Motor neuron (in vitro differentiated cells): ENCODE measurements around the gene ATP6V1G3. TPM values are rescaled to one million over a fixed set of nuclear protein-coding genes. Genes with fewer than 3 reads are reported as not detected.
"Not testable (repeated sequence)": the region's sequence is repeated elsewhere in the genome, so short reads cannot be mapped to it uniquely, and the experiment has no call there.

Experiments
- ATAC-seq, 8 experiments: fragments of 200-7000 bp; cut with Tn5 transposase; replicated peaks in 6 of 8; 2 replicates each; pipeline ENCODE4 v1.8.0; 2021; ENCODE audit warnings: mild to moderate bottlenecking in 8 of 8, moderate library complexity in 8 of 8
- H3K27ac ChIP-seq, 2 donors: fragments of 250-450 bp; sonication (Bioruptor Pico); 2 replicates each; pipeline ENCODE4 v1.9.0; 2021; ENCODE audit warnings: antibody characterized with exemption in 2 of 2, mild to moderate bottlenecking in 2 of 2, moderate library complexity in 1 of 2
- H3K4me1 ChIP-seq, 2 donors: fragments of 250-450 bp; sonication (Bioruptor Pico); replicated peaks in 1 of 2; 2 replicates each; pipeline ENCODE4 v1.6.1; 2021; ENCODE audit warnings: antibody characterized with exemption in 2 of 2, mild to moderate bottlenecking in 2 of 2, moderate library complexity in 1 of 2
- H3K4me3 ChIP-seq, 5 donors: fragments of 250-450 bp; sonication (Bioruptor Pico); 2 replicates each; pipeline ENCODE4 v1.9.0; 2021; ENCODE audit warnings: antibody characterized with exemption in 5 of 5, mild to moderate bottlenecking in 5 of 5, moderate library complexity in 4 of 5
- WGBS, 10 experiments: fragments of 450-650 bp; shearing (Covaris generic); methylation state at CpG; one replicate each; pipeline ENCODE4 v1.0.0; 2022; 5-methylcytosine and 5-hydroxymethylcytosine counted together
- in situ Hi-C, 9 experiments: fragments of 400-800 bp; cut with MboI; loops; one replicate each; pipeline ENCODE4 v1.15.0; 2021; ENCODE audit warnings: low sequenced_read_pairs in 9 of 9, low pct_unique_long_range_greater_than_20kb in 2 of 9; ENCODE audit not compliant: unreplicated experiment in 9 of 9
- total RNA-seq, 8 experiments: library from RNA; unstranded; fragments of 300-600 nt; gene quantifications; 2 replicates each; pipeline versions ENCODE4 v1.2.3 to v1.2.4, GENCODE V29; 2022

Gene ATP6V1G3
- total RNA-seq, 8 experiments from 2014 or later: not detected

- H3K4me3 ChIP-seq: no peak overlapping the region
- WGBS, 10 experiments: 73 to 100% (median 92%) methylated on average over 1 of the region's 1 CpG; no CpG with 5 or more reads in 3 of the 10 experiments
Measured at GRCh38 chr1:198534548-198535418, 5.7 kb downstream of the ATP6V1G3 start.

GRCh38 chr1:198531891-198532290 lies 8.6 kb downstream of the ATP6V1G3 start:
- no peak for ATAC-seq
- in situ Hi-C loops: no loop called here
- Histone ChIP-seq H3K4me3 (no peak overlapping the region), H3K4me1 (peaks cover 10 to 20% of the 10 kb centered on the region in 2 donors), H3K27ac (no peak overlapping the region)
- 72 to 100% (median 87%) methylated on average over 1 to 3 of the region's 3 CpGs for WGBS, 10 experiments

More at GRCh38 chr1:198534548-198535418, 5.7 kb downstream of the ATP6V1G3 start:
- peaks cover 10 to 14% of the 10 kb centered on the region in 2 donors for H3K4me1 ChIP-seq
- no peak overlapping the region for H3K27ac ChIP-seq
- in situ Hi-C loops: no loop called here
- ATAC-seq: peak in 2 of 8 experiments; percentile 32 to 83

- Histone ChIP-seq H3K4me1 (peaks cover 10 to 20% of the 10 kb centered on the region in 2 donors), H3K4me3 (no peak overlapping the region), H3K27ac (peak overlapping the region in 1 of 2 donors; percentile 57)
- ATAC-seq: peak in 5 of 8 experiments; percentile 42 to 77 (median 72)
- in situ Hi-C loops: no loop called here
- WGBS, 10 experiments: 0 to 78% (median 25%) methylated on average over 1 to 3 of the region's 3 CpGs; no CpG with 5 or more reads in 3 of the 10 experiments
Measured at GRCh38 chr1:198530953-198531352, 9.5 kb downstream of the ATP6V1G3 start.

- Histone ChIP-seq H3K4me3 (no peak overlapping the region), H3K4me1 (peaks cover 5 to 20% of the 10 kb centered on the region in 2 donors), H3K27ac (no peak overlapping the region)
- 0 to 66% (median 35%) methylated on average over 1 to 2 of the region's 2 CpGs; no CpG with 5 or more reads in 1 of the 10 experiments for WGBS, 10 experiments
- in situ Hi-C loops: no loop called here
- no peak for ATAC-seq
Measured at GRCh38 chr1:198529414-198529813, 11.1 kb downstream of the ATP6V1G3 start.

- Histone ChIP-seq H3K27ac (no peak overlapping the region), H3K4me3 (no peak overlapping the region), H3K4me1 (peaks cover 0 to 20% of the 10 kb centered on the region in 2 donors)
- 60 to 100% (median 100%) methylated on average over 1 of the region's 1 CpG; no CpG with 5 or more reads in 1 of the 10 experiments for WGBS, 10 experiments
- in situ Hi-C loops: no loop called here
- ATAC-seq: no peak
Measured at GRCh38 chr1:198528364-198528763, 12.1 kb downstream of the ATP6V1G3 start.

- WGBS, 10 experiments: 40 to 93% (median 79%) methylated on average over 1 to 2 of the region's 2 CpGs
- no peak for ATAC-seq
- Histone ChIP-seq H3K4me3 (no peak overlapping the region), H3K4me1 (peaks cover 0 to 6% of the 10 kb centered on the region in 2 donors), H3K27ac (no peak overlapping the region)
- in situ Hi-C loops: no loop called here
Measured at GRCh38 chr1:198524556-198524955, 15.9 kb downstream of the ATP6V1G3 start.

GRCh38 chr1:198524127-198524526 lies 16.4 kb downstream of the ATP6V1G3 start:
- H3K27ac ChIP-seq, in situ Hi-C loops, H3K4me3 ChIP-seq, H3K4me1 ChIP-seq, ATAC-seq: not testable (repeated sequence)
- WGBS, 10 experiments: 70 to 95% (median 88%) methylated on average over 2 to 10 of the region's 10 CpGs

- no peak for ATAC-seq
- no peak overlapping the region for H3K27ac ChIP-seq
- in situ Hi-C loops: no loop called here
- peaks cover 0 to 5% of the 10 kb centered on the region in 2 donors for H3K4me1 ChIP-seq
- no peak overlapping the region for H3K4me3 ChIP-seq
- WGBS, 10 experiments: 55 to 100% (median 81%) methylated on average over 1 to 2 of the region's 2 CpGs; no CpG with 5 or more reads in 1 of the 10 experiments
Measured at GRCh38 chr1:198523182-198523950, 17.1 kb downstream of the ATP6V1G3 start.

- 55 to 100% (median 77%) methylated on average over 1 to 5 of the region's 5 CpGs for WGBS, 10 experiments
- Histone ChIP-seq H3K4me3 (no peak overlapping the region), H3K27ac (no peak overlapping the region), H3K4me1 (no peaks in the 10 kb centered on the region)
- peak in 1 of 8 experiments; percentile 24 for ATAC-seq
- in situ Hi-C loops: no loop called here
Measured at GRCh38 chr1:198520524-198521254, 19.8 kb downstream of the ATP6V1G3 start.

- H3K4me1 ChIP-seq: no peaks in the 10 kb centered on the region
- H3K27ac ChIP-seq: no peak overlapping the region
- H3K4me3 ChIP-seq: no peak overlapping the region
- in situ Hi-C loops: no loop called here
- 45 to 95% (median 76%) methylated on average over 2 to 10 of the region's 10 CpGs for WGBS, 10 experiments
- ATAC-seq: peak in 3 of 8 experiments; percentile 80 to 96 (median 87)
Measured at GRCh38 chr1:198519639-198520501, 20.6 kb downstream of the ATP6V1G3 start.

- in situ Hi-C loops: no loop called here
- Histone ChIP-seq H3K4me1 (no peaks in the 10 kb centered on the region), H3K4me3 (no peak overlapping the region), H3K27ac (no peak overlapping the region)
- ATAC-seq: no peak
Measured at GRCh38 chr1:198517623-198518199, 22.8 kb downstream of the ATP6V1G3 start.

GRCh38 chr1:198500096-198500495 lies 40.4 kb downstream of the ATP6V1G3 start:
- no peaks in the 10 kb centered on the region for H3K4me1 ChIP-seq
- peak in 2 of 8 experiments; percentile 19 to 45 for ATAC-seq
- in situ Hi-C loops: no loop called here
- H3K4me3 ChIP-seq: no peak overlapping the region
- H3K27ac ChIP-seq: no peak overlapping the region
